ENCODE measurements around the gene IL4R.
"Not testable (repeated sequence)": the region's sequence is repeated elsewhere in the genome, so short reads cannot be mapped to it uniquely, and the experiment has no call there.

The IL4R gene

DNA sequence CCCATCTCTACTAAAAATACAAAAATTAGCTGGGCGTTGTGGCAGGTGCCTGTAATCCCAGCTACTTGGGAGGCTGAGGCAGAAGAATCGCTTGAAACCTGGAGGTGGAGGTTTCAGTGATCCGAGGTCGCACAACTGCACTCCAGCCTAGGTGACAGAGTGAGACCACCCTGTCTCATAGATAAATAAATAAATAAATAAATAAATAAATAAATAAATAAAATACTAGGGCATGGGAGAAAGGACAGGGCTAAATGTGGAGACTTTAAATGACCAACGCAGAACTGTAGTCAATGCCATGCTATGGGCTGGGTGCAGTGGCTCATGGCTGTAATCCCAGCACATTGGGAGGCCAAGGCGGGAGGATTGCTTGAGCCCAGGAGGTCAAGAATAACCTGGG lies 25.5 kb upstream of the IL4R start:
- not testable (repeated sequence) for DNase-seq (ENCODE audit: low read depth)

DNA sequence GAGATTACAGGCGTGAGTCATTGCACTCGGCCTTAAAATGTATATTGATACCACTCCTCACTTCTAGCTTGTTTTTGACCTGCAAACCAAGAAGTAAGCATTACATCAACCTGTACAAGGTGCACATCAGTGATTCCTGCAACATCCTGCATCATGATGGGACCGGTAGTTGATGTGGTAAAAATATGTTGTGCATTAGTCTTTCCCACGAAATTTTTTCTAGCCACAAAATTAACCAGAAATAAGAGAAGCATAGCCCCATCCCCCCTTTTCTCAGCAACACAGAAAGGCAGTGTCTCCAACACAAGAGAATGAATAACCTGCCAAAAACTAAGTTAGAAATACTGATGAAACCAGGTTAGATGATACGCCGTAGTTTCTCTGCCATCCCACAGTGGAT lies 24.1 kb upstream of the IL4R start:
- no peak for DNase-seq (ENCODE audit: low read depth)

DNA sequence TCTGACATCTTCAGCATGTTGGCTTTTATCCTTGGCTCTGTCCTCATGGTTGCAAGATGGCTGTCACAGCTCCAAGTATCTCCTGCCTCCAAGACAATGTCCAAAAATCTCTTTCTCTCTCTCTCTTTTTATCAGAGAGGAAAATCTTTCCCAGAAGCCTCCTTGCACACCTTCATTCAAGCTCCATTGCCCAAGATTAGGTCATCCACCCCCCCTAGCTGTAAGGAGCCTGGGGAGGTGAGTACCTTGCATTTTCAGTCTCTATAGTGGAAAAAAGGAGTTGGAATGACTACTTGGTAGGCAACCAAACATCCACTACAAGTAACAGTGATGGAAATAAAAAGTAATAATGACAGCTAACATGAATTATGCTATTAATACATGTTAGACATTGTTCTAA lies 23.2 kb upstream of the IL4R start:
- DNase-seq (ENCODE audit: low read depth) = no peak

DNA sequence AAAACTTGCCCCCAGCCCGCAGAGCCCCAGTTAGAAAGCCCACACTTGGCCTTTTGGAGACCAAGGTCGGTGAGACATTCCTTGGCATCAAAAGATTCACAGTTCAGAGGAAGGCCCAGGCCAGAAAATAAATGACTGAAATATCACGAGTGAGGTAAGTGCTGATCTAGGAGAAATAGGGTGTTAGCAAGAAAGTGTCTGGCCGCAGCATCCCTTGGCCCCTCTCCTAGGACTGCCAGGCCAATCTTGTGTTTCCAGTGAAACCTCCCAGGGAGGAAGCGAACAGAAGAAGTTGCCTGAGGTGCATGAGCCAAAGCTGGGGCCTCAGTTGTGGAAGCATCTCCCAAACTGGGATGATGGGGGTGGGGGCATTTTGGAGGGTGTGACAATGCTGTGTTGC lies 22.7 kb upstream of the IL4R start:
- DNase-seq (ENCODE audit: low read depth) = no peak

DNA sequence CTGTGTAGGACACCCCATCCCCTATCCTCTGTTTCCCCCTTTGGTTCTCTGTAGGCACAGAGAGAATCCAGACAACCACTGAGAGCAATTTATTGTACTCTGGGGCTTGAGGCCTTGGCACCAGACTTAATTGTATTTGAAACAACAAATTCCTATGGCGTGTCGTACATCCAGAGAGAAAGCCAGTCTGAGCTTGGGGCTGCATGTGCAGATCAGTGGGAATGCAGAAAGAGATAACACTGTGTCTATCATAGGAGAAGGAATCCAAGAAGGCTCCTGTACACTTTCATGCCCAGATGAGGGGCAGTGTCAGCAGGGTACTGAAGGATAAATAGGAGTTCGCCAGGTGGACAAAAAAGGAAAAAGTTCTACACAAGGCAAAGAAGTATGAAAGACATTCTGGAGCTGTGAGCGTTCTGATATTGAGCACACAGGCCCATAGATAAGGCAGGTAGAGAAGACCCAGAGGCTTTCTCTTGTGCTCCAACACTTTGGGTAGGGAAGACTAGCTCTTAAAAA lies 22.0 kb upstream of the IL4R start:
- DNase-seq (ENCODE audit: low read depth) = no peak

DNA sequence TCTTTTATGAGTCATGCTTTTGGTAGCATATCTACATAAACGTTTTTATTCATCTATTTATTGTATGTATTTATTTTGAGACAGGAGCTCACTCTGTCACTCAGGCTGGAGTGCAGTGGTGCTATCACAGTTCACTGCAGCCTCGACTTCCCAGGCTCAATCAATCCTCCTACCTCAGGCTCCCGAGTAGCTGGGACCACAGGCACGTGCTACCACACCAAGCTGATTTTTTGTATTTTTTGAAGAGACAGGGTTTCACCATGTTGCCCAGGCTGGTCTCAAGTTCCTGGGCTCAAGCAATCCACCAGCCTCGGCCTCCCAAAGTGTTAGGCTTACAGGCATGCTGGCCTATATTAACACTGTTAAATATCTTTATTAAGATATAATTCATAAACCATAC lies 20.4 kb upstream of the IL4R start:
- DNase-seq (ENCODE audit: low read depth) = no peak

DNA sequence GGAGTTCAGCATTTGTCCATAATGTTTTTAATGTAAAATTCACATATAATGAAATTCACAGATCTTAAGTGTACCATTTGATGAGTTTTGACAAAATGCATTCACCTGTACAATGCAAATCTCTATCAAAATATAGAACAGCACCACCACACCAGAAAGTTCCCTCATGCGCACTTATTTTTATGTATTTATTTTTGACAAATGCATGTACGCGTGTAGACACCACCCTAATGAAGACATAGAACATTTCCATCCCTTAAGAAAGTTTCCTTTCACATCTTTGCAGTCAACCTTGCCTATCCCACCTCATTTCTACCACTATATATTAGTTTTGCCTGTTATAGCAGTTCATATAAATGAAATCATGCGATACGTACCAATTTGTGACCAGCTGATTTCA lies 15.6 kb upstream of the IL4R start:
- no peak for DNase-seq (ENCODE audit: low read depth)

DNA sequence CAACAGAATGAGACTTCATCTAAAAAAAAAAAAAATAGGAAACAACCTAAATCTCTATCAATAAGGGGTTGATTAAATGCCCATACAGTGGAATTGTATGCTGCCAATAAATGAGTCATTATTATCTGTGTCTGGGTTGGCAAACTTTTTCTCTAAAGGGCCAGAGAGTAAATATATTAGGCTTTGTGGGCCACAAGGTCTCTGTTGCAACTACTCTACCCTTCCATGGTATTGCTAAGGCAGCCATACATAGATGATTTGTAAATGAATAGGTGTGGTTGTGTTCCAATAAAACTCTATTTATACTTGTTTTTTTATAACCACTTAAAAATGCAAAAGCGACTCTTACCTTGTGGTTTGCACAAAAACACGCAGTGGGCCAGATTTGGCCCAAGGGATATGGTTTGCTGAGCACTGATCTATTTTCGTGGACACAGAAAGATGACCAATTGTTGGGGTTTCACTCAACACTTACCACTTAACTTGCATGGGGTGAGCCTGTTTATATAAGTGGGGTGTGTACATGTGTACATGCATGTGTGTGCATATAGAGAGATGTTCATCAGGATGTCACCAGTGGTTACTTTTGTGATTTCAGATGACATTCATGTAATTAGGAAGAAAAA lies 12.4 kb upstream of the IL4R start:
- no peak for DNase-seq (ENCODE audit: low read depth)

DNA sequence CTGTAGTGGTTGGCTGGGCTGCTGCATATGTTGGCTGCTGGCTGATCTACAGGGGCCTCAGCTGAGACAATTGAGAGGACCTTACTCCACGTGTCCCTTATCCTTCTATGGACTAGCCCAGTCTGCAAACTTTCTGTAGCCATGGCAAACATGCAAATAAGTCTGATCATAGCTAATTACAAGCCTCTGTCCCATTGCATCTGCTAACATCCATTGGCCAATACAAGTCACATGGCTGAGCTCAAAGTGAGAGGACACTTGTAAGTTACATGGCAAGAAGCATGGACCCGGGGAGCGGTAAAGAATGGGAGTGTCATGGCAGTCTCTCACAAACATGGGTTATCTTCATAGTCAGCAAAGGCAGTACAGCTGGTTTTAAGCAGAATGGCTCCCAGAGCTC lies 11.6 kb upstream of the IL4R start:
- DNase-seq (ENCODE audit: low read depth) = no peak

DNA sequence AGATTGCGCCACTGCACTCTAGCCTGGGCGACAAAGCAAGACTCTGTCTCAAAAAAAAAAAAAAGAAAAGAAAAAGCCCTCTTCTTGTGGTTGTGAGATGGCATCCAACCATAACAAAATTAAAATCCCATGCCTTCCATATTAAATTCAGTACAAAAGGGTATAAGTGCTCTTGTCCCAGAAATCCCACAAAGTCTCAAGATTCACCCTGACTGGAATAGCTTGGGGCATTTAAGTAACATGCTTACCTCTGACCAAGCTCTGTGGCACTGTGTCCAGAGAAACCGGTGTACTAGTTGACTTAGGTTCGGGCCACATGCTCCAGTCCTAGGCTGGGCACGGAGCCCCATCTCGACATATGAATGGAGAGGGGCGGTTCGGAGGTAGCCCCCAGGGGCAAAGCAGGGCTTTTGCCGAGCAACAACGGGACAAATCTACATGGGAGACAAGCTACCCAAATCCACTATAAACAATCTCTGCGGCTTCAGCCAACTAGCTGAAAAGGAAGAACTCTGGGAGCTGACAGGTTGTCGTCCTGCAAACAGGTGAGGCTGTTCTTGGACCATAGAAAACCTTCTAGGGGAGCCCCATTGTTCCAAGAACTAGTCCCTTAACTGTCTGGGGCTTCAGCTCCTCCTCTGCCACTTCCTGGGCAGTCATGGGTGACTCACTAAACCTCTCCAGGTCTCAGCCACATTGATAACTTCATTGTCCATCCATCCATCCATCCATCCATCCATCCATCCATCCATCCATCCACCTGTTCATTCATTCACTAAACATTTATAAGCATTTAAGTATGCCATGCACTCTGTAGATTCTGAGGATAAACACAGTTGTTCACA lies 10.3 kb upstream of the IL4R start:
- DNase-seq (ENCODE audit: low read depth) = no peak

DNA sequence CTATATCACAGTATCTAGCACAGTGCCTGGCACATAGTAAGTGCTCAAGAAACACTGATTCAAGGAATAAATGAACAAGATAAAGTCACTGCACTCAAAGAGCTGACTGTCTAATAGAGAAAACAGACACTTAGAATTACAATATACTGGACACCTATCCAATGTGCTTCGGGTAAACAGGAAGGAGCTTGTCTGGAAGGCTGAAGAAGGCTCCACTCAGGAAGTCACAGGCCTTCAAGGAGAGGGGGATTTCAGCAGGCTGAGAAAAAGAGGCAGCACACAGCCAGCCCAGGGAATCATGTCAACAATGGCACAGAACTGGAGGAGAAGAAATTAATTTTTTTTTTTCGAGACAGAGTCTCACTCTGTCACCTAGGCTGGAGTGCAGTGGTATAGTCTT lies 9.7 kb upstream of the IL4R start:
- no peak for DNase-seq (ENCODE audit: low read depth)

DNA sequence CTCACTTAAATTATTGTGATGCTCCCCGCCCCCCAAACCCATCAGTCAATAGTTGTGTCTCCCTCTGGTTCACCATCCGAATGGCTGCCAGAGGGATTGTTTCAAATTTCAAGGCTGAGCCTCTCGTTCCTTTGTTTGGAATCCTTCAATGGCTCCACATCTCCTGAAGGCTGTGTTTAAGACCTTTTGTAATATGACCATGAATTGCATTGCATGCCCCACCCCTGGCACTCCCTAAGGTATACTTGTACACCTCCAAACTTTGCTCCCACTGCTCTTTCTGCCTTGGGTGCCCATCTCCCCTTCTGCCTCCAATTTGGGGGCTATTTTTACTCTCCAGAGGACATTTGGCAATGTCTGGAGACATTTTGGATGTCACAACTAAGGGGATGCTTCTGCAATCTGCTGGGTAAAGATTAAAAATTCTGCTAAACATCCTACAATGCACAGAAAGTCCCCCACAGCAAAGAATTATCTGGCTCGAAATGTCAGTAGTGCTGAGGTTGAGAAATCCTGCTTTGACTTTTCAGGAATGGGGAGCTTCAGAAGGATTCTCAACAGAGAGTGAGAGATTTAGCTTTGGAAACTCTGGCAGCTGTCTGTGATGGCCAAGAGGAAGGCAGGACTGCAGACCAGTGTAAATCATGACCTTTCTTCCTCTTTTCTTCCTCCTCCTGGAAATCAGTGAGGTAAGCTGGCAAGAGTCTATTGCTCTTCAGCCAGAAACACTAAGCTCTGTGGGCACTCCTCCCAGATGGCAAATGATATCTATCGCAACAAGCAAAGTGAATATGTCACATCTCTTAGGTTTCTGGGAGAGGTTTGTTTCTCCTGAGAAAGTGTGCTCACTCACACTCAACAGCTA lies 8.7 kb upstream of the IL4R start:
- no peak for DNase-seq (ENCODE audit: low read depth)

DNA sequence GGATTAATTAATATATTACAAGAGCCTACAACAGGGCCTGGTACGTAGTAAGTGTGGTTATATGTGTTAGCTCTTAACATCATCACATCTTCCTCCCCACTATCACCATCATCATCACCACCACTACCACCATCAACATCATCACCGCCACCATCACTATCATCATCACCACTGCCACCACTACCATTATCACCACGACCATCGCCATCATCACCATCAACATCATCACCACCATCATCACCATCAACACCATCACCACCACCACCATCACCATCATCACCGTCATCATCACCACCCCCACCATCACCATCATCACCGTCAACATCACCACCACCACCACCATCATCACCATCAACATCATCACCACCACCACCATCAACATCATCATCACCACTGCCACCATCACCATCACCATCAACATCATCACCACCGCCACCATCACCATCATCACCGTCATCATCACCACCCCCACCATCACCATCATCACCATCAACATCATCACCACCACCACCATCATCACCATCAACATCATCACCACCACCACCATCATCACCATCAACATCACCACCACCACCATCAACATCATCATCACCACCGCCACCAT lies 7.8 kb upstream of the IL4R start:
- DNase-seq (ENCODE audit: low read depth) = no peak

DNA sequence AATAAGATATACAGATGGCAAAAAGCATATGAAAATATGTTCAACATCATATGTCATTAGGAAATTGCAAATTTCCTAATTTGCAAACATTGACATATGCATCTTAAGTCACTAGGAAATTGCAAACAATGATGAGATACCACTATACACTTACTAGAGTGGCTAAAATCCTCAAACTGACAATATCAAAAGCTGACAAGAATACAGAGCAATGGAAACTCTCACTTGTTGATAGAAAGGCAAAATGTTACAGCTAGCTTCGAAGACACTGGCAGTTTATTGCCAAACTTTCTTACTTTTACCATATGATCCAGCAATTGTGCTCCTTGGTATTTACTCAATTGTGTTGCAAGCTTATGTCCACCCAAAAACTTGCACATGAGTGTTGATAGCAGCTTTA lies 5.0 kb upstream of the IL4R start:
- no peak for DNase-seq (ENCODE audit: low read depth)

DNA sequence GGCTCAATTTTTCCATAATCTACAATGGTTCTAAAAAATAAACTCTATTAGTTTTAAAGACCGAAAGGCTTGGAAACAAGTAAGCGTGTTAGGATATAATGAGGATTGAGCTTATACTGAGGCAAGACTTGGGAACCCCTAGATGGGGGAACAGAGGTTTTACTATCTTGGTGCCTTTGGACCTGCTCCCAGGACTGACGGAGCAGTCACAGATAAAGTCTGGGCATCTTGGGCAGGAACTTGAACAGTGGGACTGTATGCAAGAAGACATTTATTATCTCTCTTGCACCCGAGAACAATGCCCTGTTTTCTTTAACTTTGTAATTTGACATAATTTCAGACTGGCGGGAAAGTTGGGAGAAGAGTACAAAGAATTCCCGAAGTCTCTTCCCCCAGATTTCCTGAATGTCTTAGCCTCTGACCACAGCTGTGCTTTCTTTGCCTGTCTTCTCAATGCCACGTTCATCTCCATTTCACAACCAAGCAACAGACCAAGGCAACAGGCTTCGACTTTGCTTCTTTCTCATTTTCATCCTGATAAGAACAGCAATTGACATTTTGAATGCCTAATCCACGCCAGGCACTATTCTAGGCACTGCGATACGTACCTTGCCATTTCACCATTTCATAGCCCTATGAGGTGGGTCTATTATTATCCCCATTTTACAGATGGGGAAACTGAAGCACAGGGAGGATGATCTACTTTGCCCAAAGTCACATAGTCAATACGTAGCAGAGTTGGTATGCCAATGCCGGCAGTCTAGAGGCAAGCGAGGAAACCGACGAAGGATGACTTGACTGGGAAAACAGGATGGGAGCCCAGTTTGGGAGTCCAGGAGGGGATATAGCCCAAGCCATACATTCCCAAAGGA lies 3.0 kb upstream of the IL4R start:
- DNase-seq (ENCODE audit: low read depth) = no peak

DNA sequence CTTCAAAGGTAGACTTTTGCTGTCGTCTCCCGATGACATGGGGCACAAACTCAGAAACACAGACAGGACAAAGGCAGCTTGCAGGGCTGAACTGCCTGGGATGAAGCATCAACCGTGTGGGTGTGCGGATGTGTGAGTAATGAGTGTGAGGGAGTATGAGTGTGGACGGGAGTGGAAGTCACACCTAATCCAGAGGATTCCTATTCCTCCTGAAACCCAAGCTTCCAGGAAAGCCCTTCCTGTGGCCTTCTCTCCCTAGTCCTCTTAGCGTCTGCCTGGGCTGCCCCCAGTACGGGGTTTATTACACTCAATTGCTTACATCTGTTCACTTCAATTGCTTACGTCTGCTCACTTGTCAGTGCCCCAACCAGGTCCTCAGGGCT lies 2.3 kb upstream of the IL4R start:
- DNase-seq (ENCODE audit: low read depth) = no peak

DNA sequence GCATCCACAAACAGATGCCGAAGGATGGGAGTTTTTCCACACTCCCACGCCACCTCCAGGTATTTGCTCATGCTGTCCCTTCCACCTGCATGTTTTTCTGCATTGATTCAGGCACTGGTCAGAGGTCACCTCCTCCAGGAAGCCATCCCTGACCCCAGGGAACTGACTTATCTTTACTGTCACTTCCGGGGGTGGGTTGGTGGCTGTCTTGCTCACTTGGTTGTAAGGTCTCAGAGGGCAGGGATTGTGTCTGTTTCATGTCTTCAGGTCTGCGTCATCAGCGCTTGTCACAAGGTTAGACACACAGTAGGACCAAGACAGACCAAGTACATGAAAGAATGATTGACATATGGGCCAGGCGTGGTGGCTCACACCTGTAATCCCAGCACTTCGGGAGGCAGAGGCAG lies 1.9 kb upstream of the IL4R start:
- DNase-seq (ENCODE audit: low read depth) = no peak

DNA sequence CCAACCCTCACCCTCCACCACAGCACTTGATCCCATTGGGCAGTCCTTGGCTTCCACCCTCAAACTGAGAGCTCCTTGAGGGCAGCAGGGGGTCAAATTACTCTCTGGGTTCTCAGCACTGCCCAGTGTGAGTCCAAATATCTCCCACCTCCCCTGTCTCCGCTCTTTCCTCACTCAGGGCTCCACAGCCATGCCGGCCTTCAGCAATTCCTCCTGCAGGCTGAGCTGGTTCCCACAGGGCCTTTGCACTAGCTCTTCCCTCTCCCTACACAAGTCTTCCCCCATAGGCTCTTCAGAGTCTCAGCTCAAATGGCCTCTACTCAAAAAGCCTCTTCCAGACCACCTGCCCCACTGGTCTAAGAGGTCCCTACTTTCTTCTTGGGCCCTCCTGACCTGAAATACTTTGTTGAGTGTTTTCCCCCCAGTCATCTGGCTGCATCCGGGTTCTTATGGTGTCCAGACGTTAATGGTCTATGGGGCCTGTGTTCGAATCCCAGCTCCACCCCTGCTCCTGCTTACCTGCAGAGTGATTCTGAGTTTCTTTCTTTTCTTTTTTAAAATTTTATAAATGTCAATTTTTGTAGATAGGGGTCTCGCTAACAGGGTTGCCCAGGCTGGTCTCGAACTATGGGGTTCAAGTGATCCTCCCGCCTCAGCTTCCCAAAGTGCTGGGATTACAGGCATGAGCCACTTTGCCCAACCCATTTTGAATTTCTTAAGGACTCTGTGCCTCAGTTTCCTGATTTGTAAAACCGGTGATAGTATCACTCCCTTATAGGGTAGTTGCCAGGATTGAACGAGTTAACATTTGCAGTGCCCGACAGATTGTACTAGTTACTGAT lies 973 bp upstream of the IL4R start:
- no peak for DNase-seq (ENCODE audit: low read depth)

DNA sequence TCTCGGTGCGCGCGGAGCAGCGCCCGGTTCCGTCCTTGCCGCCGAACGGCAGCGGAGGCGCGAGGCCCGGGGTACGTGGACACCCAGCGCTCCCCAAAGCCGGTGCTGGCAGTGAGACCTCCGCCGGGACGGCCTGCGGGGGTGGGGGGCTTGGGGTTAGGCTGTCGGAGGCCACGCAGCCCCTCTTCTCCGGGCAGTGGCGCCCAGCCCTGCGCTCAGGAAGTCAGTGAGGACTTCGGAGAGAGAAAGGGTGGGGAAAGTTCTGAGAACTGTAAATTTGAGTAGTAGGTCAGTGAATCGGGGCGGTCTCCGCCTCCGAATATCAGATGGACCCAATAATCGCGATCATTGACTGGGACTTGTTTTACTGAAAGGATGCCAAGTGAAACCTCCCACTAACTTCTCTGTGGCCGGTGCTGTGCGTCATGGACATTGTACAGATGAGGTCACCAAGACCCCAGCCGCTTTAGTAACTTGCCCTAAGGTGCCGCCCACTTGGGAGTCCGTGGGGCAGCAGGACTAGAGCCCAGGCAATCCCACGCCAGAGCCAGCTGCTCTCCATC lies 468 bp downstream of the IL4R start:
- DNase-seq (ENCODE audit: low read depth) = no peak

DNA sequence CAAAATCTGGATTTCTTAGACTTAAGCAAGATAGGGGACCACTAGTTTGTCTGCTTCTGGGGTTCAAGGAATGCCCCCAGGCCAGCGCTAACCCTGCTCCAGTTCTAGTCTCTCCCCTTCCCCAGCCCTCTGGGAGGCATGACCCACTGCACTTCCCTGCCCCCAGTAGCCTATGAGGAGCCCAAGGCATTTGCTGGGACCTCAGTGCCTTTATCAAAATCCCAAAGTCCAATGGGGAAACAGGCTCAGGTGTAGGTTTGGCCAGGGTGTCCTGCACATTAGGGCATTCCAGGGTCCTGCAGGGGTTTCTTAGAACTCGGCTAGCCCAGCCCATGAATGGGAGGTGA lies 1.2 kb downstream of the IL4R start:
- no peak for DNase-seq (ENCODE audit: low read depth)
